Lower leg skin (tissue), 4 donors: ENCODE results near the gene PM20D1. TPM values are rescaled to one million over a fixed set of nuclear protein-coding genes. Genes with fewer than 3 reads are reported as not detected.

Source experiments
- DNase-seq, 2 donors: peaks; one replicate each; pipeline ENCODE4 v3.0.0-alpha.2; 2019; ENCODE audit warnings: low spot score in 2 of 2
- H3K4me3 ChIP-seq: fragments of 200-600 bp; sonication (generic); 2 replicates; pipeline ENCODE4 v1.5.1; 2017; ENCODE audit warnings: mild to moderate bottlenecking, low read depth; ENCODE audit not compliant: poor library complexity, severe bottlenecking
- POLR2A ChIP-seq, 2 donors: fragments of 450-650 bp; IDR thresholded peaks; one replicate each; pipeline ENCODE4 v1.6.1; 2016 to 2017; ENCODE audit warnings: antibody characterized with exemption in 2 of 2, mild to moderate bottlenecking in 1 of 2, moderate library complexity in 1 of 2
- WGBS, 2 donors: methylation state at CpG; one replicate each; pipeline ENCODE4 v1.1.5; 2018; 5-methylcytosine and 5-hydroxymethylcytosine counted together
- intact Hi-C: fragments of 100-400 bp; cut with DNase I; formaldehyde crosslinking; loops from one replicate; pipeline ENCODE4 v1.15.0; 2023; ENCODE audit warnings: low total_unique reads
- total RNA-seq, 4 donors: library from RNA; depleted of rRNA; stranded (reverse); fragments of >200 nt; gene quantifications; one replicate each; pipeline ENCODE4 v1.1.0, GENCODE V29; 2016
- TF ChIP-seq, protein P1 (sequence below), 3 donors: fragments of 450-650 bp; IDR thresholded peaks; one replicate each; pipeline ENCODE4 v1.5.1; 2016; ENCODE audit warnings: antibody characterized with exemption in 3 of 3, mild to moderate bottlenecking in 3 of 3, moderate library complexity in 2 of 3

The PM20D1 gene
- total RNA-seq, 4 donors from 2014 or later = 6.5 to 89.1 (median 35.0) TPM

GRCh38 chr1:205782627-205783432 lies 67.1 kb downstream of the PM20D1 start:
- DNase-seq = no peak
- TF ChIP-seq, protein P1, sequence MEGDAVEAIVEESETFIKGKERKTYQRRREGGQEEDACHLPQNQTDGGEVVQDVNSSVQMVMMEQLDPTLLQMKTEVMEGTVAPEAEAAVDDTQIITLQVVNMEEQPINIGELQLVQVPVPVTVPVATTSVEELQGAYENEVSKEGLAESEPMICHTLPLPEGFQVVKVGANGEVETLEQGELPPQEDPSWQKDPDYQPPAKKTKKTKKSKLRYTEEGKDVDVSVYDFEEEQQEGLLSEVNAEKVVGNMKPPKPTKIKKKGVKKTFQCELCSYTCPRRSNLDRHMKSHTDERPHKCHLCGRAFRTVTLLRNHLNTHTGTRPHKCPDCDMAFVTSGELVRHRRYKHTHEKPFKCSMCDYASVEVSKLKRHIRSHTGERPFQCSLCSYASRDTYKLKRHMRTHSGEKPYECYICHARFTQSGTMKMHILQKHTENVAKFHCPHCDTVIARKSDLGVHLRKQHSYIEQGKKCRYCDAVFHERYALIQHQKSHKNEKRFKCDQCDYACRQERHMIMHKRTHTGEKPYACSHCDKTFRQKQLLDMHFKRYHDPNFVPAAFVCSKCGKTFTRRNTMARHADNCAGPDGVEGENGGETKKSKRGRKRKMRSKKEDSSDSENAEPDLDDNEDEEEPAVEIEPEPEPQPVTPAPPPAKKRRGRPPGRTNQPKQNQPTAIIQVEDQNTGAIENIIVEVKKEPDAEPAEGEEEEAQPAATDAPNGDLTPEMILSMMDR (IDR thresholded peaks at IDR 0.05) = no peak
- TF ChIP-seq POLR2A (IDR thresholded peaks at IDR 0.05) = no peak
- no peak overlapping the region for H3K4me3 ChIP-seq
- intact Hi-C loops = no loop called here
- 57 to 61% methylated on average over 4 of the region's 4 CpGs for WGBS, 2 donors

DNA sequence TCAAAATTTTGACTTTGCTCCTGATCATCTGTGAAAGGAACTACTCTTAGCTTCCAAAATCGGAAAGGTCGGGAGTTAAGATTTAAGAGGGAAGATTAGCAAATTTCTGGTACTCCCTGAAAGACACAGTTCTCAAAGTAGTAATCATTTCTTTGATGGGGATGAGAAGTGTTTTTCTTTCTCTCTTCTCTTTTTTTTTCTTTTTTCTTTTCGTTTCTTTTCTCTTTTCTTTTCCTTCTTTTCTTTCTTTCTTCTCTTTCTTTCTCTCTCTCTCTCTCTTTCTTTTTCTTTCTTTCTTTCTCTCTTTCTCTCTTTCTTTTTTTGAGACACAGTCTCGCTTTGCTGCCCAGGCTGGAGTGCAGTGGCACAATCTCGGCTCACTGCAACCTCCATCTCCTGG lies 69.6 kb downstream of the PM20D1 start:
- no peak for TF ChIP-seq POLR2A (IDR thresholded peaks at IDR 0.05)
- TF ChIP-seq, protein P1 (IDR thresholded peaks at IDR 0.05) = no peak
- intact Hi-C loops = no loop called here
- WGBS, 2 donors = 90 to 91% methylated on average over 5 of the region's 5 CpGs
- DNase-seq = no peak
- no peak overlapping the region for H3K4me3 ChIP-seq

Other genes with a start within 250 kb of the PM20D1 start
- gene ELK4, start 218.1 kb downstream of the PM20D1 start, total RNA-seq = 10 to 100 TPM; 24.1 to 44.2 (median 28.3) TPM
- gene SLC45A3, start 169.6 kb downstream of the PM20D1 start, total RNA-seq = 1 to 10 TPM; 1.9 to 5.1 (median 3.1) TPM
- 100 to 1,000 TPM in 1 of 4 donors, 10 to 100 TPM in 3; 49.5 to 143 (median 66.0) TPM for gene NUCKS1, start 100.0 kb downstream of the PM20D1 start, total RNA-seq
- 10 to 100 TPM in 2 of 4 donors, 1 to 10 TPM in 2; 5.3 to 11.5 (median 9.8) TPM for gene RAB29, start 74.7 kb downstream of the PM20D1 start, total RNA-seq
- gene SLC41A1, start 36.9 kb downstream of the PM20D1 start, total RNA-seq = 10 to 100 TPM; 12.8 to 22.0 (median 15.8) TPM
- gene SLC26A9, start 93.3 kb upstream of the PM20D1 start, total RNA-seq = 10 to 100 TPM in 1 of 4 donors, 1 to 10 TPM in 3; 2.7 to 14.8 (median 5.4) TPM
- 10 to 100 TPM in 3 of 4 donors, 1 to 10 TPM in 1; 6.0 to 37.2 (median 24.0) TPM for gene RAB7B, start 153.3 kb upstream of the PM20D1 start, total RNA-seq
- not detected for gene CTSE, start 173.8 kb upstream of the PM20D1 start, total RNA-seq
- gene RHEX, start 203.0 kb upstream of the PM20D1 start, total RNA-seq = 1 to 10 TPM in 2 of 4 donors, under 1 TPM in 1, not detected in 1; 0.93 to 9.9 (median 1.7) TPM